Testis (tissue), 3 donors: ENCODE data around the gene ZNF680. TPM values are rescaled to one million over a fixed set of nuclear protein-coding genes. Genes with fewer than 3 reads are reported as not detected.

Source experiments
- DNase-seq: peaks from one replicate; pipeline ENCODE4 v3.0.0-alpha.2; 2019
- H3K27ac ChIP-seq, 2 donors: fragments of 200-600 bp; sonication (generic); one replicate each; pipeline ENCODE4 v1.5.1; 2019
- H3K27me3 ChIP-seq: fragments of 200-600 bp; sonication (generic); one replicate; pipeline ENCODE4 v1.5.1; 2019
- H3K36me3 ChIP-seq: fragments of 200-600 bp; sonication (generic); one replicate; pipeline ENCODE4 v1.5.1; 2017; ENCODE audit warnings: low read depth; ENCODE audit errors: missing control alignments
- H3K4me1 ChIP-seq: fragments of 200-600 bp; sonication (generic); one replicate; pipeline ENCODE4 v1.5.1; 2019
- H3K4me3 ChIP-seq, 2 donors: fragments of 200-600 bp; sonication (generic); one replicate each; pipeline ENCODE4 v1.5.1; 2017 to 2019
- H3K9me3 ChIP-seq: fragments of 200-600 bp; sonication (generic); one replicate; pipeline ENCODE4 v1.5.1; 2017
- CTCF ChIP-seq, 3 experiments: fragments of 450-650 bp in 2 of 3; fragments of 200-600 bp in 1 of 3; sonication (generic) in 1 of 3; IDR thresholded peaks; one replicate each; pipeline ENCODE4 v1.5.1; 2016 to 2019; ENCODE audit warnings: antibody characterized with exemption in 3 of 3, mild to moderate bottlenecking in 2 of 3, moderate library complexity in 1 of 3
- POLR2A ChIP-seq: fragments of 450-650 bp; IDR thresholded peaks from one replicate; pipeline ENCODE4 v1.6.1; 2017; ENCODE audit warnings: antibody characterized with exemption, mild to moderate bottlenecking, moderate library complexity
- WGBS, 2 donors: methylation state at CpG; one replicate each; pipeline ENCODE4 v1.1.5; 2018; 5-methylcytosine and 5-hydroxymethylcytosine counted together
- intact Hi-C: fragments of 100-400 bp; cut with DNase I; formaldehyde crosslinking; loops from one replicate; pipeline ENCODE4 v1.15.1; 2023; ENCODE audit warnings: low total_unique reads
- polyA plus RNA-seq: library from polyadenylated mRNA; stranded (reverse); fragments of 350-450 nt; fragmentation: Illumina TruSeq; extraction: RNeasy Lipid Tissue Mini Kit (QIAGEN cat#74804); gene quantifications from one replicate; pipeline ENCODE4 v1.2.3, GENCODE V29; 2014; ENCODE audit warnings: low read depth, low replicate concordance; ENCODE audit not compliant: insufficient read depth
- total RNA-seq, 2 donors: library from RNA; depleted of rRNA; stranded (reverse); fragments of >200 nt; gene quantifications; one replicate each; pipeline ENCODE4 v1.2.3, GENCODE V29; 2016

The ZNF680 gene
- total and polyA plus RNA-seq, 3 donors from 2014 or later = 2.9 to 19.5 (median 19.4) TPM

GRCh38 chr7:64551375-64552142, 11.3 kb downstream of the ZNF680 start:
- Histone ChIP-seq H3K27ac (no peak overlapping the region), H3K9me3 (no peaks in the 10 kb centered on the region), H3K4me1 (no peaks in the 10 kb centered on the region), H3K4me3 (no peak overlapping the region), H3K27me3 (no peaks in the 10 kb centered on the region), H3K36me3 (no peaks in the 10 kb centered on the region)
- 86 to 88% methylated on average over 6 of the region's 6 CpGs for WGBS, 2 donors
- TF ChIP-seq CTCF (IDR thresholded peaks at IDR 0.05) (no peak), POLR2A (no peak)
- no peak for DNase-seq
- intact Hi-C loops = no loop called here

DNA sequence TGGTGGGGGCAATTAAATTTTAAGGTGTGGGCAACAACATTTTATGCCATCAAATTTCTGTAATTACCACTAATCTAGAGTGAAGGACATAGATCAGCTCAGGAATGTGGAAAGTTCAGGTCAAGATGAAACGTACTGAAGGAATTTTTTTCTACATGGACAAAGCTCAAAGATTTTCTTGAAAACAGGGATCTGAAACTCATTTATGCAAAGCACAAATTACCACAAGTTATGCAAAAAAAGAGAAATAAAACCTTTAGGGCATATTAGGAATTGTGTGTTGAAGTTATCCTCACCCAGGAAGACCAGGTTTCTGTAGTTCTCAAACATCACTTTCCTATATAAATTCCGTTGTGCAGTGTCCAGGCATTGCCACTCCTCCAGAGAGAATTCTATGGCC, 18.9 kb downstream of the ZNF680 start:
- Histone ChIP-seq H3K4me1 (no peaks in the 10 kb centered on the region), H3K27ac (no peak overlapping the region), H3K27me3 (no peaks in the 10 kb centered on the region), H3K36me3 (no peaks in the 10 kb centered on the region), H3K9me3 (no peaks in the 10 kb centered on the region), H3K4me3 (no peak overlapping the region)
- intact Hi-C loops = no loop called here
- no peak for DNase-seq
- 61 to 67% methylated on average over 2 of the region's 2 CpGs for WGBS, 2 donors
- TF ChIP-seq POLR2A (no peak), CTCF (IDR thresholded peaks at IDR 0.05) (no peak)

GRCh38 chr7:64541438-64542359, 21.2 kb downstream of the ZNF680 start:
- no peak overlapping the region for H3K27ac ChIP-seq
- WGBS, 2 donors = 65 to 69% methylated on average over 4 to 5 of the region's 5 CpGs
- DNase-seq = no peak

DNA sequence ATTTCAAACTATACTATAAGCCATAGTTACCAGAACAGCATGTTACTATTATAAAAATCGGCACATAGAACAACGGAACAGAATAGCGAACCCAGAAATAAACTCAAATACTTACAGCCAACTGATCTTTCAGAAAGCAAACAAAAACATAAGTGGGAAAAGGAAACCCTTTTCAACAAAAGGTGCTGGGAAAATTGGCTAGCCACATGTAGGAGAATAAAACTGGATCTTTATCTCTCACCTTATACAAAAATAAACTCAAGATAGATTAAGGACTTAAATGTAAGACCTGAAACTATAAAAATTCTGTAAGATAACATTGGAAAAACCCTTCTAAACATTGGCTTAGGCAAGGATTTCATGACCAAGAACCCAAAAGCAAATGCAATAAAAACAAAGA, 29.1 kb downstream of the ZNF680 start:
- H3K27me3 ChIP-seq = no peaks in the 10 kb centered on the region
- 96 to 99% methylated on average over 3 of the region's 3 CpGs for whole genome bisulfite sequencing, 2 donors
- no peaks in the 10 kb centered on the region for H3K9me3 ChIP-seq
- TF ChIP-seq CTCF (IDR thresholded peaks at IDR 0.05) = no peak
- no peak for TF ChIP-seq POLR2A
- intact Hi-C loops = no loop called here
- H3K27ac ChIP-seq = no peak overlapping the region
- H3K4me3 ChIP-seq = no peak overlapping the region
- no peak for DNase-seq
- no peaks in the 10 kb centered on the region for H3K4me1 ChIP-seq
- H3K36me3 ChIP-seq = no peaks in the 10 kb centered on the region

More at GRCh38 chr7:64541438-64542359, 21.2 kb downstream of the ZNF680 start:
- Histone ChIP-seq H3K36me3 (no peaks in the 10 kb centered on the region), H3K4me1 (no peaks in the 10 kb centered on the region), H3K9me3 (no peaks in the 10 kb centered on the region), H3K27me3 (no peaks in the 10 kb centered on the region), H3K4me3 (no peak overlapping the region)
- intact Hi-C loops = no loop called here
- TF ChIP-seq POLR2A (no peak), CTCF (IDR thresholded peaks at IDR 0.05) (no peak)
